ENCODE results near the gene FAM184B.

DNA sequence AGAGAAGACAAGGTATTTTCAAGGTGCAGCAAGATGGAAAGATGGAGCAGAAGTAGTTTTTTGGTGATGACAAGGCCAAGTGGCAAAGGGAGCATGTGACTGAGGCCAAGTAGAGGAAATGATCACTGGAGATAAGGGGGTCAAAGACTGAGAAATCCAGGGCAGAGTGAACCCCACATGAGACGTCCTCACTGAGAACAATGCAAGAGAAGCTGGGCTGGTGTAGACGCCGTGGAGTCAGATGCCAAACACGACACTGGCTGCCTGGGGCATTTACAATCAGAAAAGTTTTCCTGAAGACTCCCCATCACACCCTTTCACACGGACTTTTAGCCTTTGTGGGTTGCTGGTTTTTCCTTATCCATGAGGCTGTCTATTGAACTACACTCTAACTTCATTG is 69.3 kb downstream of the FAM184B start:
- TF ChIP-seq EZH2phosphoT487 (IDR thresholded peaks at IDR 0.05; ENCODE audit: insufficient read depth, low read depth): no peak
- no peak for TF ChIP-seq EZH2 (IDR thresholded peaks at IDR 0.05; ENCODE audit: insufficient read depth, poor library complexity, severe bottlenecking)

All from GM23248 (cell line).